Ureter (tissue), 1 donor: ENCODE data around the gene SORCS2. TPM values are rescaled to one million over a fixed set of nuclear protein-coding genes. Genes with fewer than 3 reads are reported as not detected.
A peak's percentile ranks its signal among the peaks of the same experiment; 100 is the strongest.

Experiments used
- DNase-seq: peaks from one replicate; pipeline ENCODE4 v3.0.0-alpha.2; 2020; ENCODE audit warnings: low spot score
- total RNA-seq: library from RNA; stranded (reverse); gene quantifications from one replicate; pipeline ENCODE4 v1.2.4, GENCODE V29; 2023
- donor health status: DM: yes; HTN: yes; CAD: no.

SORCS2 gene
- total RNA-seq, 1 donor from 2014 or later: 2.8 TPM

DNA sequence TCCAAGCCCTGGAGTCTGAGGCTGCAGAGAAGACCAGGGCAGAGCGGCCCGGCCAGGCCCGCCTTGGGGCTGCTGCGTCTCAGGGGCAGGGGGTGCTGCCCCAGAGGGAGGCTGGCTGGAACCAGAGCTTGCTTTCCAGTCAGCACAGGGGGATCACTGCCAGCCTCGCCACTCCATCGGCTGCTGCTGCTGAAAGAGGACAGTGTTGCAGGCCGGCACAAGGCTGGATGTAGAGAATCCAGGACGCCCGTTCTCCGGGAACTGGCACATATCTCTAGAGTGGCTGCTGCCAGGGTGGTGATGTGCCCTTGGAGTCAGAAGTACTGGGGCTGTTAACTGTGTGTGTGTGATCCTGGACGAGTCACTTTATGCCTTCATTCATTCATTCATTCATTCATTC is 31.9 kb upstream of the SORCS2 start:
- peak; percentile 18 for DNase-seq

DNA sequence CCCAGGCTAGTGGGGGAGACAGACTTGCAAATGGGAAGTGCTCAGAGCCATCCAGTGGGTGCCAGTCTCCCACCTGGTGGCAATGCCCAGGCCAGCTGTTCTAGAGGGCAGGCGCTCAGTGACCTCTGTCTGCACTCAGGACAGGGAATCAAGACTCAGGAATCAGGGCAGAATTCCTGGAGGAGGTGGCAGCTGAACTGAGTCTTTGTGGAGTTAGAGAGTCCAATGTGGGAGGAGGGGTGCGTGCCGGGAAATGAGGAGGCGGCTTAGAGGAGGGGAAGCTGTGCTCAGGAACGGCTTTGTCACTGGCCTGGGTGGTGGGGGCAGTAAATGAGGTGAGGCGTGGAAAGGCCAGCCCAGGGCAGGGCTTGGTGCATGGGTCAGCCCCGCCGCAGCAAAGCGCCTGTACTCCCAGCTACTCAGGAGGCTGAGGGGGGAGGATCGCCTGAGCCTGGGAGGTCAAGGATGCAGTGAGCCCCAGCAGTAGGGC is 31.3 kb upstream of the SORCS2 start:
- DNase-seq: peak; percentile 34

DNA sequence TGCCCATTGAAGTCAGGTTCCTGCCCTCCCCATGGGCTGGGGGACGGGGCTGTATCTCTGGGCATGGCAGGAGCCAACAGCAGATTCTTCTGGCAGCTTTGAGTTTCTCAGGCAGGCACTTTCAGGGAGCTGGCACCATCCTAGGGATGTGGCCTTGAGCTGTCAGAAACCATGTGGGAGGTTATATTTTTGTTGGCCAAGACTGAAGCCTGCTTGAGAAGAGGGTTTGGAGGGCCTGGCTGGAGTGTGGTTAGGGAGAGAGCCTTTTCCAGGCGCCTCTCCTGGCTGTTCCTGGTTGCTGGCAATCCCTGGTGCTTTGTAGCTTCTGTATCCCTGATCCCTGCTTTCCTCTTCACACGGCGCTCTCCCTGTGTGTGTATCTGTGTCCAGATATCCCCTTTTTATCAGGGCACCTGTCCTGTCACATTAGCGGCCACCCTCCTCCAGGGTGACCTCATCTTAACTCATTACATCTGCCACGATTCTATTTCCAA is 30.6 kb upstream of the SORCS2 start:
- DNase-seq: peak; percentile 48

DNA sequence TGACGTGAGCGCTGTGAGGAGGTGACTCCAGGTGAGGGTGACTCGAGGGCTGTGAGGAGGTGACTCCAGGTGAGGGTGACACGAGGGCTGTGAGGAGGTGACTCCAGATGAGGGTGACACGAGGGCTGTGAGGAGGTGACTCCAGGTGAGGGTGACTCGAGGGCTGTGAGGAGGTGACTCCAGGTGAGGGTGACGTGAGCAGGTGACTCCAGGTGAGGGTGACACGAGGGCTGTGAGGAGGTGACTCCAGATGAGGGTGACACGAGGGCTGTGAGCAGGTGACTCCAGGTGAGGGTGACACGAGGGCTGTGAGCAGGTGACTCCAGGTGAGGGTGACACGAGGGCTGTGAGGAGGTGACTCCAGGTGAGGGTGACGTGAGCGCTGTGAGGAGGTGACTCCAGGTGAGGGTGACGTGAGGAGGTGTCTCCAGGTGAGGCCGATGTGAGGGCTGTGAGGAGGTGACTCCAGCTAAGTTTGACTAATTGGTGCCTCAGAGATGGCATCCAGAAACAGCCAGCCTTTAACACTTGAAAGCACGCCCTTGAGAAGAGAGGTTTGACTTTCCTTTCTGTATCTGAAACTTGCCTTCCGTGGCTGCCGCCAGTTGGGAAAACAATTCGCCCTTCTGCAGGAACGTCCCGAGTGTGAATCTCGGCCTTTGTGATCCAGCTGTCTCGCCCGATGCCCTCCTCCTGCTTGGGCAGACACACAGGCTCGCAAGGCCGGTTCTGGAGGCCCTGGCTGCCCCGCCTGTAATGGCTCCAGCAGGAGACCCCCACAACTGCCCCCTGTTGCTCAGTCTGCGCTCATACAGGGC is 27.1 kb upstream of the SORCS2 start:
- DNase-seq: peak; percentile 15

DNA sequence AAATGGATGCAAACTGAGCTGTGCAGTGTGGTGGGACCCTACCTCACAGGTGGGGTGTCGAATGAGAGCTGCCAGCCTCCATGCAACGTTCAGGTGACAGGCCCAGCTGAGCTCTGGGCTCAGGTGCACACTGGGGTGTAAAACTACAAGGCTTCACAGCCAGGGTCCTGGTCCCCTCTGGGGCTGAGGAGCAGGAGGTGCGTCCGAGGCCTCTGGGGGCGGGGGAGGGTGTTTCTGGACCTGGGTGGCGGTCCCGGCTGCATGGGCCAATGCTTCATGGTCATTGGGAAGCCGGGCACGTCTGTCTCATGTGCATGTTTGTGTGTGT is 26.5 kb upstream of the SORCS2 start:
- DNase-seq: peak; percentile 30

DNA sequence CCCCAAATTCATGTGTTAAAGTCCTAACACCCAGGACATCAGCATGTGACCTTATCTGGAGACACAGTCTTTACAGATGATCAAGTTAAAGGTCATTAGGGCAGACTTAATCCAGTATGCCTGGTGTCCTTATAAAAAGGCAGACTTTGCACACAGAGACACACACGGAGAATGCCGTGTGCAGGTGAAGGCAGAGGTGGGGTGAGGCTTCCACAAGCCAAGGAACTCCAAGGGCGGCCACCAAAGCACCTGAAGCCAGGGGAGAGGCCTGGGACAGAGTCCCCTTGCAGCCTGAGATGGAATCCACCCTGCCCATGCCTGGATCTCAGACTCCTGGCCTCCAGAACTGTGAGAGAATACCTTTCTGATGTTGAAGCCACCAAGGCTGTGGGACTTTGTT is 26.1 kb upstream of the SORCS2 start:
- peak; percentile 15 for DNase-seq

DNA sequence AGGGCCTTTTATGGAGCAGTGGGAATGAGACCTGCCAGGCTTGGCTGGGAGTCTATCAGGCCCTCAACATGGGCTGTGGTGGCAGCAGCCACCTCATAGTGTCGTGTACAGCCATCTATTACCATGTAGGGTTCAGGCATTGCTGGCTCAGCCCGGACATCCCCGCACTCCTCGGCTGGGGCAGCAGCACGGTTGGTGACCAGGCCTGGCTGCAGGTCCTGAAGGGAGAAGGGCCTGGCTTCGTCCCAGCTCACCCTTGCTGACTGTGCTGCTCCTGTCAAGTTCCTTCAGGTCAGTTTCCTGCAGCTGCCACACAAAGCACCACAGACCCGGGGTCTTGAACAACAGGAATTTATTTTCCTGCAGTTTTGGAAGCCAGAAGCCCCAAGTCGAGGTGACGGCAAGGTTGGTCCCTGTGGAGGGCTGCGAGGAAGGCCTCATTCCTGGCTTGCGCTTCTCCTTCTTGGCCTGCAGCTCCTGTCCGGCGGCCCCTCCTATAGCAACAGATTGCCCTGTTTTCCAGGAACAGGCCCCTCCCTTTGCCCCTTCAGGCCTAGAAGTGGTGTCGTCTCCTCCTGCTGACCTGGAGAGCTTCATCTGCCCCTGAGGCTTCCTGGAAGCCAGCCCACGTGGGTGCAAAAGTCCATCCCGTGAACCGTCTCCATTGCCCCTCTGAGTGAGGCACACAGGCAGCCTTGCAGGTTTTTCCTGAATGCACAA is 25.2 kb upstream of the SORCS2 start:
- peak; percentile 22 for DNase-seq

DNA sequence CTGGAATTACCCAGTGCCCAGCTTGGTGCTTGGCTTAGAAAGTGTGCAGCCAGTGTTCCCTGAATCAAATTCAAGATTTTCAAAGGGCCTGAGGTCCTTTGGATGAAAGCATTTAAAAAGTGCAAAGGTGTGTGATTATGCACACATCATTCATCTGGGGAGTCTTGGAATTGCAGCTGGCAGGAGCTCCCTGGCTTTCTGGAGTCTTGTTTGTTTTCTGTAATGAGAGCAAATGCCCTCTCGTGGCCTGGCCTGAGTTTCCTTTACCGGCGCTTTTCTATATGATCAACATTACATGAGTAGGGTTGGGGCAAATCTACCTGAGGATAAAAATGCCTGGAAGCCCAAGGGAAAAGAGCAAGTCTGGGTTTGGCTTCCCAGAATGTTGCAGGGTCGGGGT is 24.6 kb upstream of the SORCS2 start:
- peak; percentile 12 for DNase-seq

DNA sequence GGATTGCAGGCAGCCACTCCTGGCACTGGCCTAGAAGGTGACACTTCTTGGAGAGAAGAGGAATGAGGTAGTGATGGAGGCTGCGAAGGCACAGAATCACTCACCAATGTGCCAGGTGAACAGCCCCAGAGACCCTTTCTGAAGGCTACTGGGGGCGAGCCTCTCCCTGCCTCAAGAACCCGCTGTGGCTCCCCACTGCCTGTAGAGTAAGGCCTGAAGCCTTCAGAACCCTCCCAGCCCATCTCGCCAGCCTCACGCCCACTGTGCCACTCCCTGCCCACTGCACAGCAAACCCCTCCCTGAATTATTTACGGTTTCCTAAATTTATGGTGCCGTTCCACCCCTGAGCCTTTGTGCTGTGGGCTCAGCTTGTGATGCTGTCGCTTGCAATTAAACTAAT is 24.2 kb upstream of the SORCS2 start:
- DNase-seq: no peak

DNA sequence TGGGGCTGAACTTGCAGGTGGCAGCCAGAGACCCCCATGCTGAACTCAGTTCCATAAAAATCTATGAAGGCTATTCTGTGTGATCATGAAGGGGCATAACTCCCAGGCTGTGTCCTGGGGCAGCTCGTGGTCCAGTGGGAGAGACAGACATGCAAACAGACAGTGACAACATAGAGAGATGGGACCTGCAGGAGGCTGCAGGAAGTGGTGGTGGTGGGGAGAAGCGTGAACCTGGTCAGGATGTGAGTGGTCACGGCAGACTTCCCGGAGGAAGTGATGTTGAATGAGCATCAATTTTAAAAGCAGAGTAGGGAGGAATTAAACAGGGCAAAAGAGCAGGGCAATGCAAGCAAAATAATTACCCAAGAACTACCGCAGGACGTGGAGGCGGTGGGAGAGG is 23.2 kb upstream of the SORCS2 start:
- DNase-seq: no peak

DNA sequence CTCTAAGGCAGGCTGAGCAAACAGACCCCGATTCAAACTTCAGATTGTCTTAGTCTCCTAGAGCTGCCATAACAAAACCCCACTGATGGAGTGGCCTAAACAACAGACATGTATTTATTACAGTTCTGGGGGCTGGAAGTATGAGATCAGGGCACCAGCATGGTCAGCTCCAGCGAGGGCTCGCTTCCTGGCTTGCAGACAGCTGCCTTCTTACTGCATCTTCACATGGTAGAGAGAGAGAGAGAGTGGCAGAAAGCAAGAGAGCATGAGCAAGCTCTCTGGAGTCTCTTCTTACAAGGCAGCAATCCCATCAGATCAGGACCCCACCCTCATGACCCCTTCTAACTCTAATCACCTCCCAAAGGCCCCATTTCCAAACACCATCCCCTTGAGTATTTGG is 22.3 kb upstream of the SORCS2 start:
- no peak for DNase-seq

DNA sequence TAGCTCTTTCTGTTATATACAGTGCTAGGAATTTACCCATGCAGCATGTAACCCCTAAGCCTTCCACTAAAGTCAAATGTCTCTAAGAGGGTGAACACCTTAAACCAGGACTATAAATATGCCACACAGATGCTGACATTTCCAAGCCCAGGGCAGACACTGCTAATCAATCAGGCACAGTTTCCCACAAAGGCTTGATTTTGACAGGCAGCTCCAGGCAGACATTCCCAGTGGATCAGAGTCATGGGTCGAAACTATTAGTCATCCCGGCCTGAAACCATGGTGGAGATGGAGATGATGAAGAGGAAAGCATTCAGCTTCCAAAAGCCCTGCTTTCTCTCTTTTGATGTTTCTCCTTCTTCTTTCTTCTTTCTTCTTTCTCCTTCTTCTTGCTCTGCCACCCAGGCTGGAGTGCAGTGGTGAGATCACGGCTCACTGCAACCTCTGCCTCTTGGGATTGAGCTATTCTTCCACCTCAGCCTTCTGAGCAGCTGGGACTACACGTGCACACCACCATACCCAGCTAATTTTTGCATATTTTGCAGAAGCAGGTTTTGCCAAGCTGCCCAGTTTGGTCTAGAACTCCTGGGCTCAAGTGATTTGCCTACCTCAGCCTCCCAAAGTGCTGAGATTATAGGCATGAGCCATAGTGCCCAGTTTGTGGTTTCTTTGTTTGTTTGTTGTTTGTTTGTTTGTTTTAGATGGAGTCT is 21.0 kb upstream of the SORCS2 start:
- DNase-seq: no peak

DNA sequence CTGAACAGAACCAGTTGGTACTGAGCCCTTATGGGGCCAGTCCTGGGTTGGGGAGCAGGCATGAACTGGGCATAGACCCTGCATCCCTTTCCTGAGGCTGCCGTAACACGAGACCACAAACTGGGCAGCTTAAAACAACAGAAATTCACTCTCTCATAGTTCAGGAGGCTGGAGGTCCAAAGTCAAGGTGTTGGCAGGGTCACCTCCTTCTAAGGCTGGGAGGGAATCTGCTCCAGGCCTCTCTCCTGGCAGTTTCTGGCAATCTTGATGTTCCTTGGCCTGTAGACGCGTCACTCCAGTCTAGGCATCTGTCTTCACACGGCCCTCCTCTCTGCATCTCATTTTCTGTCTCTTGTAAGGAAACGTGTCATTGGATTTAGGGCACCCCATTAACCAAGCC is 19.8 kb upstream of the SORCS2 start:
- DNase-seq: no peak

DNA sequence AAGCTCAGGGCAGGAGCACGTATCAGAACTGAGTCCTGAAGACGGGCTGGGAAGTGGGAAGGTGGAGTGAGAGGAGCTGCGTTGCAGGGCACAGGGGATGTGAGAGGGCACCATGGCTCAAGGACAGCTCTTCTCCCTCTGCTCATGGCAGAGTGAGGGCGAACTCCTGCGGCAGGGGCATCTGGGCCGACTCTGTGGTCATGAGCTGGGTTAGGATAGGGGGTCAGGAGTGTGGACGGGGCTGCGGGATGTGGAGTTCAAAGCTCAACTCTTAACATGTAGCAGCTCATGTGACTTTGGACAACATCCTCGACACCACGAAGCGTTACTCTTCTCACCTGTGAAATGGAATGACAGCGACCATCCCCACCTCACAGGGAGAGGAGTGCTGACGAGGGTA is 19.4 kb upstream of the SORCS2 start:
- DNase-seq: no peak

DNA sequence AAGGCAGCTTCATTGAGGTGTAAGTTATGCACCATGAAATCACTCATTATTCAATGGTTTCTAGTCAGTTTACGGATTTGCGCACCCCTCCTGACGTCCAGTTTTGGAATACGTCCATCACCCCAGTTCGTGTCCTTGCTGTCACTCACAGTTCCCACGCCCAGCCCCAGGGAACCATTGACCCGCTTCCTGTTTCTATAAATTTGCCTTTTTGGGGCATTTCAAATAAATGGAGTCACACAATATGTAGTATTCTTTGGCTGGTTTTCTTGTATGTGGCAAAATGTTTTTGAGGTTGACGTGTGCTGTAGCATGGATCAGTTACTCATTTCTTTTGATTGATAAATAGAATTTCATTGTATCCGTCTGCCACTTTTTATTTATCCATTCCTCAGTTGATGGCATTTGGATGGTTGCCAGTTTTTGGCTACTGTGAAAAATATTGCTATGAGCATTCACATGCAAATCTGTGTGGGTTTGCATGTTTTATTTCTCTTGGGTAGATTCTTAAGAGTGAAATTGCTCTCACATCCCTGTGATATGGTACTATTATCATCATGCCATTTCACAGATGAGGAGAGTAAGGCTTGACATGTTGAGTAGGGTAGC is 18.4 kb upstream of the SORCS2 start:
- peak; percentile 10 for DNase-seq

DNA sequence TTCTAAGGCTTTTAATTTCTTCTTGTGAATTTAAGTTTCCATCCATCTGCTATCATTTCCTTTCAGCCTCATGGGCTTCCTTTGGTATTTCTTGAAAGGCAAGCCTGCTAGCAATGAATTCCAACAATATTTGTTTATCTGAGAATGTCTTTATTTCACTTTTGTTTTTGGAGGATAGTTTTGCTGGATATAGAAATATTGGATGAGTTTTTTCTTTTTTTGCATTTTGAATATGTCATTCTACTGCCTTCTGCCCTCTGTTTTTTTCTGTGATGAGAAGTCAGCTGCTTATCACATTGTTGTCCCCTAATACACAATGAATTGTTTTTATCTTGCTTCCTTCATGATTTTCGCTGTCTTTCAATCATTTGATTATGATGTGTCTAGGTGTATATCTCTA is 13.2 kb upstream of the SORCS2 start:
- DNase-seq: no peak

DNA sequence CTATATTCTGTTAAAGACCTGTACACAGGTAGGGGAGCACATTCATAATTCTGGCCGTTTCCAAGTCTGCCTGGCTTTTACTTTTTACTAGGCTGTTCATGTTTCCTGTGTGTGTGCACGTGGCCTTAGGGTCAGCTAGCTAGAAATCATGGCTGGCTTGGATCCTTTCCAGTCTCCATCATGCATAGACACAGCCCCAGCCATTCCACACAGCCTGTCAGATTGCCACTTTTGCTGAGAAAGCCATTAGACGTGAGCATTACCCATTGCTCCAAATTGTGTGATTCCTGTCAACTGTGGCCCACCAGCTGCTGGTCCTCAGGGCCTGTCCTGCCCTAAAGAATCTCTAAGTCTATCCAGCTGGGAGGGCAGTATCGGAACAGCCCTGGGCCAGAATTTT is 11.4 kb upstream of the SORCS2 start:
- DNase-seq: no peak

DNA sequence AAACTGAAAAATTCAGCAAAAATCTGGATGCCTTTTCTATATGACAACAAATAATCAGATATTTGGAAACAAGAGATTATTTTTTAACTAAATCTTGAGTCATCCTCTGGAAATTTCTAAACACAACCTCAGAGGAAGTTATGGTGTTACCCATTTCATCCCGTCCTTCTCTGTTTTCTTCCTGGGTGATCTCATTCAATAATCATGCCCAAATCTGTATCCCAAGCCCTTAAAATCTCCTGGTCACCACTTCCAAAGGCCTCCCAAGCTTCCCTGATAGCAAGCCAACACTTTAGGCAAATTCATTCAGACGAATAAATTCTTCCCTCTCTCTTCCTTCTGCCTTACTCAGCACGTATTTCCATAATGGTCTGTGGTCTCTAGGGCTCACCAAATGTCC is 9.7 kb upstream of the SORCS2 start:
- no peak for DNase-seq

DNA sequence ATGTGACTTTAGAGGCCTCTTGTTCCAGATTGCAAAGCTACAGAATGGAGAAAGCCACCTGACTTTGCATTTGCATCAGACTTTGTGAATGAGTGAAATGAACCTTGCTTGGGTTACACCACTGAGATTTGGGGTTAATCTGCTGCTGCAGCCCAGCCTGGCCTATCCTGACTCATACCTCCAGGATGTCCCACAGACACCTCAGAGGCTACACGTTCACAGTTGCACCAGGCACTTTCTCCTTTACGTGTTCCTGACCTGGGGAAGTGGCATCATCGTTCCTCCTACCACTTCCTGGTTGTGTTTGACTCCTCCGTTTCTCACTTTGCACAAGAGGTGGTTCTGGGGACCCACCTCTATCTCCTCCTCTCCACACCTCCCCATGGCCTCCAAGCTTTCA is 9.2 kb upstream of the SORCS2 start:
- peak; percentile 17 for DNase-seq

DNA sequence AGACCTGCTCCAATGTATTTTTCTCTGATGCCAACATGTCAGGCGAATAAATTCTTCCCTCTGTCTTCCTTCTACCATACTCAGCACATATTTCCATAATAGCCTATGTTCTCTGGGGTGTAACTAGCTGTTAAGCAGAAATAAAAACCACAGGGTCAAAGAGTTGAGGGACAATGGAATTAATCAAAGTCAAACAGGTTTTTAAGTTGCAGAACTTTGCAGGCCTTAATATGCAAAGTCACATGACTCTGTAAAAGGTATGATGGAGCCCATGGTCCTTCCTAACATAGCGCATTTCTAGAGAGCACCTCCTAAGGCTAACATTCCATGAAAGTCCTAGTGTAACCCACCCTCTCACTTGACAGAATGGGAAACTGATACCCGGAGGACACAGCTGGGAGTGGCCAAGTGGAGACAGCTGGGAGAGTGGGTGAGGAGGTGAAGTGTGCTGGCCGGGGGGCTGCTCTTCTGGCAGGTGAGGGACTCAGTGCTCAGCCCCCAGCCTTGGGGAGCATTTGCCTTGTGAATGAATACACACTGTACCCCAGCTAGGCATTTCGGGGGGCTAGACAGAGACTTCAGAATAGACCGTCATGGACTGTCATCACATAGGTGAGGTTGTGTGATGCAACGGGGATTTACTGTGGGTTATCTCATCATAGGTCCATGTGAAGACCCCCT is 8.4 kb upstream of the SORCS2 start:
- DNase-seq: peak; percentile 10

DNA sequence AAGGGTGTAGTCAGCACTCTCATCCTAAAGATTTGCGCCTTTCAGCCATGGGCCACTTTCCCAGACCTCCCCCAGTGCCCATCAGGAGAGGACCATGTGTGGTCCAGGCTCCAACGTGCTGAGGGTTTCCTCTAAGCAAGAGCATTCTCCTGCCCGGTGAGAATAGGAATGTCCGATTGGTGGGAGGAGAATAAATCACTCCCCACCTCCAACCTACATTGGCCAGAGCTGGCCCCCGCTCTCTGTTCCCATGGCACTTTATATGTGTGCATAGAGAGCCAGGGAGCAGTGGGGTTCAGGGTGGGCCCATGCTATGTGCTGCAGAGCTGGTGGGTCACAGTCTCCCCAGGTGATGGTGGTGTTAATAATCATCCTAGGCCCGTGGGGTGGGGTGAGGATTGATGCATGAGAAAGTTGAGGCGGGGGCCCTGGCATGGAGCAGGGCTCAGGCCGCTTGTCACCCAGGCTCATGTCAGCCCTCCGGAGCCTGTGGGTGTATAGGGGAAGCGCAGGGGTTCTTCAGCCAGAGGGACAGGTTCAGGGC is 6.8 kb upstream of the SORCS2 start:
- DNase-seq: peak; percentile 18
